IMR-90 (cell line): ENCODE results near the gene NPFFR1.
"Not testable (repeated sequence)": the region's sequence is repeated elsewhere in the genome, so short reads cannot be mapped to it uniquely, and the experiment has no call there.

Experiments
- BHLHE40 ChIP-seq: fragments of 150-350 bp; IDR thresholded peaks from 2 replicates; pipeline ENCODE4 v1.6.1; 2016; ENCODE audit warnings: mild to moderate bottlenecking, low read depth, low read length
- CHD1 ChIP-seq: IDR thresholded peaks from 2 replicates; pipeline ENCODE4 v1.6.1; 2012; ENCODE audit warnings: low read depth, low read length, improper control_type of control experiment
- CTCF ChIP-seq: conservative IDR thresholded peaks from 2 replicates; pipeline ENCODE4 v1.5.1; 2012; ENCODE audit warnings: mild to moderate bottlenecking, low read depth, low read length, improper control_type of control experiment
- FOS ChIP-seq: fragments of 150-350 bp; IDR thresholded peaks from 2 replicates; pipeline ENCODE4 v1.6.1; 2016; ENCODE audit warnings: low read depth, low read length
- MAFK ChIP-seq: IDR thresholded peaks from 2 replicates; pipeline ENCODE4 v1.6.1; 2012; ENCODE audit warnings: low read depth, low read length, improper control_type of control experiment
- MXI1 ChIP-seq: IDR thresholded peaks from 2 replicates; pipeline ENCODE4 v1.6.1; 2012; ENCODE audit warnings: low read depth, mild to moderate bottlenecking, low read length, moderate library complexity, borderline replicate concordance
- NFE2L2 ChIP-seq: fragments of 150-350 bp; IDR thresholded peaks from 2 replicates; pipeline ENCODE4 v1.6.1; 2016; ENCODE audit warnings: low read depth, mild to moderate bottlenecking, low read length
- POLR2A ChIP-seq: IDR thresholded peaks from 2 replicates; pipeline ENCODE4 v1.6.1; 2012; ENCODE audit warnings: mild to moderate bottlenecking, low read depth, low read length
- RAD21 ChIP-seq: IDR thresholded peaks from 2 replicates; pipeline ENCODE4 v1.6.1; 2012; ENCODE audit warnings: low read length, improper control_type of control experiment
- RFX5 ChIP-seq: IDR thresholded peaks from 2 replicates; pipeline ENCODE4 v1.8.0; 2012; ENCODE audit warnings: low read depth, mild to moderate bottlenecking, low read length, moderate library complexity
- TF ChIP-seq, protein P1 (sequence below): fragments of 150-350 bp; IDR thresholded peaks from 2 replicates; pipeline ENCODE4 v1.6.1; 2017; ENCODE audit warnings: mild to moderate bottlenecking, antibody characterized with exemption, low read length, low read depth
- TF ChIP-seq, protein P2 (sequence below): fragments of 150-350 bp; IDR thresholded peaks from 2 replicates; pipeline ENCODE4 v1.6.1; 2016; ENCODE audit warnings: low read depth, mild to moderate bottlenecking, low read length, moderate library complexity, borderline replicate concordance

GRCh38 chr10:70222811-70223447, 60.9 kb downstream of the NPFFR1 start:
- not testable (repeated sequence) for TF ChIP-seq POLR2A, CTCF, RAD21, RFX5, MXI1, FOS, NFE2L2, BHLHE40, CHD1, MAFK
- TF ChIP-seq, protein P1, sequence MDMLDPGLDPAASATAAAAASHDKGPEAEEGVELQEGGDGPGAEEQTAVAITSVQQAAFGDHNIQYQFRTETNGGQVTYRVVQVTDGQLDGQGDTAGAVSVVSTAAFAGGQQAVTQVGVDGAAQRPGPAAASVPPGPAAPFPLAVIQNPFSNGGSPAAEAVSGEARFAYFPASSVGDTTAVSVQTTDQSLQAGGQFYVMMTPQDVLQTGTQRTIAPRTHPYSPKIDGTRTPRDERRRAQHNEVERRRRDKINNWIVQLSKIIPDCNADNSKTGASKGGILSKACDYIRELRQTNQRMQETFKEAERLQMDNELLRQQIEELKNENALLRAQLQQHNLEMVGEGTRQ, result not testable (repeated sequence)
- TF ChIP-seq, protein P2, sequence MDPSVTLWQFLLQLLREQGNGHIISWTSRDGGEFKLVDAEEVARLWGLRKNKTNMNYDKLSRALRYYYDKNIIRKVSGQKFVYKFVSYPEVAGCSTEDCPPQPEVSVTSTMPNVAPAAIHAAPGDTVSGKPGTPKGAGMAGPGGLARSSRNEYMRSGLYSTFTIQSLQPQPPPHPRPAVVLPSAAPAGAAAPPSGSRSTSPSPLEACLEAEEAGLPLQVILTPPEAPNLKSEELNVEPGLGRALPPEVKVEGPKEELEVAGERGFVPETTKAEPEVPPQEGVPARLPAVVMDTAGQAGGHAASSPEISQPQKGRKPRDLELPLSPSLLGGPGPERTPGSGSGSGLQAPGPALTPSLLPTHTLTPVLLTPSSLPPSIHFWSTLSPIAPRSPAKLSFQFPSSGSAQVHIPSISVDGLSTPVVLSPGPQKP, result not testable (repeated sequence)
